HG03135 (cell line): ENCODE results near the gene LKAAEAR1.

Source experiments
- ATAC-seq: cut with Tn5 transposase; IDR thresholded peaks from one replicate; pipeline ENCODE4 v1.9.1; 2021; ENCODE audit warnings: mild to moderate bottlenecking, moderate library complexity; ENCODE audit not compliant: unreplicated experiment

Gene LKAAEAR1

DNA sequence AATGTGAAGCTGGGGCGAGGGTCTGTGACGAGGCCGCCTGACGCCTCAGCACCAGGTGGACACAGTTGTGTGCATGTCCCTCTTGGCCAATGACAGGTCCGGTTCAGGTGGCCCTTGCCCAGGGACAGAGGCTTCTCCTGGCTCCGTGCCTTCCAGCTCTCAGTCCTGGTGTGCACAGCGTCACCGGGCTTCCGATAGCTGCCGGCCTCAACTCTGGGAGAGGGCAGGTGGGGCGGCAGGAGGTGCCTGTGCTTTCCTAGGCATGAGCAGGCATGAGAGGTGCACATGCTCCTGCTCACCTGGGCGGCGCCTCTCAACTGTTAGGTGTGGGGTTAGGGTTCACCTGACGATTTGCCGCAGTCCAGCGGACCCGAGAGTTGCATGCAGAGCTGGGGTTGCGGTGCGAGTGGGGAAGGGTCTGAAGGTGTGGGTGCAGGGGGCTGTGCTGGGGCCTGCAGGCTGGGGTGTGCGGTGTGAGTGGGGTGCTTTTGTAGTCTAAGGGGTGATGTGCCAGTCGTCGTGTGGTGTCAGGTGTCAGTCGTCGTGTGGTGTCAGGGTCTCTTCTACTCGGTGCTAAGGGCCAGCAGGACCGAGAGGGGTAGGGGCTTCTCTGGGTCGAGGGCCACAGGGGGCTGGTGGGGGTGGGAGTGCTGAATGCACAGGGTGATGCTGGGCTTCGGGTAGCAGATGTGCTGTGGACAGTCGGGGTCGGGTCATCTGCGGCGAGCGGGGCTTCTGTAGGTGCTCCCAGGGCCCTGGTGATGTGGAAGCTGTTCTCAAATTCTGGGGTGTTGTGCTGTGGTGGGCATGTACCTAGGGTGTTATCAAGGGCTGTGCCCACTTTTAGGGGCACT, 31.0 kb downstream of the LKAAEAR1 start:
- ATAC-seq: no peak

DNA sequence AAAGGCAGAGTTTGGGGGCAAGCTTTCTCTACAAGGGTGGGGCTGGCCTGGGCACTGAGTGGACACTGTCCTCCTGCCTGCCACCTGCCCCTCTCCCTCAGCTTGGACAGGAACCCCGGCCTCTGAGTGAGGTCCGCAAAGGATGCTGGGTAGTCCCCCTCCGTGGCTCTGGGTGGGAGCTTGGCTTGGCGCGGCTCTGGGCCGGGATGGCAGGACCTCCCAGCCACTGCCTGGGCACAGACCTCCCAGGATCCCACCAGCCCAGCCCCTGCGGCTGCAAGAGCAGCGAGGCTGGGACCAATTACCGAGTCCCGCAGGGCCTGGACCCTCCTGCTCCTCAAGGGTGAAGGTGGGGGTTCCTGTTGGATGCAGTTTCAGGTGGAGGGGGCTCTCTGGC, 31.9 kb downstream of the LKAAEAR1 start:
- ATAC-seq: no peak

DNA sequence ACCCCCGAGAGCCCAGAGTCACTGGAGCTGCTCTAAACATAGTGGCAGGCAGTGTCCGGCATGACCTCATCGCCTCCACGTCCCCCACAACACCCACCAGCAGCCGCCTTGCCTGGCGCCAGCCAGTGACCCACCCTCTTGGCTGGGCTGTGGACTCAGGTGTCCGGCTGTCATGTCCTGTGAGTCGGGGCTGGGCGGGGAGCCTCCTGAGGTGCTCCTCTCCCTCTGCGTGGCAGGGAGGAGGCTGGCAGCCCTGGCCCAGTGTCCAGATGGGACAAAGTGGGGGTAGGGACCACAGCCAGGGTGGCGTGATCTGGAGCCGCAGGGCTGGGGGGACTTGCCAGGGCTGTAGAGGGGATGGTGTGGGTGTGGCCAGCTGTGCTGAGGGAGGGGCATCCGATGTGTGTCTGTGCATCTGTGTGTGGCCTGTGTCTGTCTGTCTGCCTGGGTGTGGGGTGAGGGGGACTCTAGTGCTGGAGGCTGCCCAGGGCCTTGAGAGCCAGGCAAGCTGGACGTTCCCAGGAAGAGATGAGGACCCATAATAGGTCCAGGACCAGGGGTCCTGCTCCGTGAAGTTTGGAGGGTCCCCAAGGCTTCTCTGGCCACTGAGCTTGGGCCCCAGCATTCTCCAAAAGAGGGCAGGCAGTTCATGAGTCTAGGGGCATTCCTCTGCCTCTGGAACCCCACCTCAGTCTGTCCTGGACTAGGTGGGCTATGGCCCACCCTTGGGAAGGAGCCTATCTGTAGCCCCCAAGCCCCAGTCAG, 32.5 kb downstream of the LKAAEAR1 start:
- ATAC-seq: no peak

DNA sequence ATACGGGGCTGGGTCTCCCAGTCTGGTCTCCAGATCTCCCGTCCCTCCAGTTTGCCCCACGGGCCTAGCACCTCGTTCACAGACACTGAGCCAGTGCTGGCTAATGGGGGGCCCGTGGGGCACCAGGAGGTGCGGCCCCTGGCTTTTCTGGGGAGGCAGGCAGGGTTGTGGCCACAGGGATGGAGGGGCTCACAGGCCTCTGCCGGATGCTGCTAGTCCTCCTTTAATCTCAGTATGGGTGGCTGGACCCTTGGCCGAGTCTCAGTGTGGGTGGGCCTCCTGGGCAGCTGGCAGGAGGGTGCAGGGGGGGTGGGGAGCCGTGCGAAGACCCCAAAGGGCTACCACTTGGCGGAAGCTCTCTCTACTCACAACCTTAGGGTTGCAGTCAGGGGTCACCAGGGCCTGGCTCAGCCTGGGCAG, 33.2 kb downstream of the LKAAEAR1 start:
- ATAC-seq: no peak

DNA sequence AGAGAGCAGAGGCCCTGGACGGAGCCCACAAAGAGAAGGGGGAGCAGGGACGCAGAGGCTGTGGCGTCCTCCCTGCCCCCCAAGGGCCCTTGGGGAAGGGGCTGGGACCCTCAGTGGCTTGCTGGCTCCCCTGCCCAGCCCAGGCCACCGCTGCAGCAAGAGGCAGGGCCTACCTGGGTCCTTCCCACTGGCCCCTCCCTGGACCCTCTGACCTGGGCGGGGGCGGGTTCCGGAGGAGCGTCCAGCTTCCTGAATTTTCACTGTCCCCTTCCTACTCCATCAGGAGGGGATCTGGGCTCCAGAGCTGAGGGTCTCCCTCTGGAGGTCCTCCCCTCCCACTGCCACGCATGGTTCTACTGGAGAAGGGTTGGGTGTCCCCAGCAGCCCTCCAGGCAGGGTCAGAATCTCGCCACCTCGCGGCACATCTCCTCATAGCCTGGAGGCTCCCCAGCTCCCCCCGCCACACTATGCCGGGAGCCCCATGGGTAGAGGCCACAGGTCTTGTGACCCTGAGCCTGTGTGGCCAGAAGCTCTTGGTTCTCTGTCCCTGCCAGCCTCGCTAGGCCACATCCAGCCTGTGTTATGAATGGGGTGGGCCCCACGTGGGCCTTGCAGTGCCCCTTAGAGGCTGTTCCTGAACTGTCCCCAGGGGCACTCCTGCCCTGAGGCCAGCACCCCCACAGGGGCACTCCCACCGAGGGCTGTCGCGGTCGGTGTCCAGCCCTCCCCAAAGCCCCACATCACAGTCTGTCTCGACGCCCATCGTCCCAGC, 33.8 kb downstream of the LKAAEAR1 start:
- no peak for ATAC-seq

DNA sequence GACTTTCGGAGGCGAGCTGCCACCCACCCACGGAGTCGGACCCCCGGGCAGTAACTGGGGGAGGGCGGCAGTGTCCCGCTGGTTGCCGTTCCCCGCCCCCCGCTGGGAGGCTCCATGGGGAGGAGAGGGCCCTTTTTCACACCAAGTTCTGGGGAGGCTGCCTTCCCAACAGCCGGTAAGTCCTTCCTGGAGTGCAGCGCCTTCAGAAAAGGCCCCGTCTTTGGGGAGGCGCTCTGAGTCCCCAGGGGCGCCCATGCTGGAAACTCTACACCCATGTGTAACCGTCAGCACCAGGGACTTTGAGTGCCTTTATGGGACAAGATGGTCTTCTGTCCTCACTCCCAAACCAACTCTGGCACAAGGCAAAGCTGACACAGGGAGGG, 34.3 kb downstream of the LKAAEAR1 start:
- no peak for ATAC-seq

DNA sequence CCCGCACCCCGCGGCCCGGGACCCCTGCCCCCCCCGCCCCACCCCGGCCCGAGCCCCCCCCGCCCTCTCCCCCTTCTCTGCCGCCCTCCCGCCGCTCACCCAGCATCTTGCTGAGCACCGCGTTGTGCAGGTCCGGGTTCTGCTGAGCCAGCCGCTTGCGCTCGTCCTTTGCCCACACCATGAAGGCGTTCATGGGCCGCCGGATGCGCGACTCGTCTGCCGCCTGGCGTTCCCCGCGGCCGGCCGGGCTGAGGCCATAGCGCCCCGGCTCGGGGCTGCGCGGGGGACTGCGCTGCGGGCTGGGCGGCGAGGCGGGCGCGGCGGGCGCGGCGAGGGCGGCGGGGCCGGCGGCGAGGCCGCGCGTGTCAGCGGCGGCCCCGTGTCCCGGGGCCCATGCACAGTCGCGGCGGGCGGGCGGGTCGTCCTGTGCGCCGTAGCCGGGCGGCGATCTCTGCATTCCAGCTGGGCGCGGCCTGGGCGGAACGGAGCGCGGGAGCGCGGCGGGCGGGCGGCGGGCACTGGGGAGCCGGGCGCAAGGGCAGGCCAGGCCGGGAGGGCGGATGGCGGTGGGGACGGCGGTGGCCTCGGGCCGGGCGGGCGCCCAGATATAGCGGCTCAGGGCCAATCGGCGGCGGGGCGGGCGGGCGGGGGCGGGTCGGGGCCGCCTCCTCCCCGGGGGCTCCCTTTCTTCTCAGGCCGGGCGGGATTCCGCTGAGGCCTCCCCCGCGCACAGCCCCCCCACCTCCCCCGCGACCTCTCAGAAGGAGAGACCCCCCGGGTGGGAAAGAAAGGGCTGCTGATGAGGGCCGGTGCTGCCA, 34.9 kb downstream of the LKAAEAR1 start, which contains the start of gene SOX18:
TSS of gene SOX18 (minus strand) at position 580 of the 818 bp plus-strand sequence. CDS start at position 457, 123 bp downstream.
- no peak for ATAC-seq

DNA sequence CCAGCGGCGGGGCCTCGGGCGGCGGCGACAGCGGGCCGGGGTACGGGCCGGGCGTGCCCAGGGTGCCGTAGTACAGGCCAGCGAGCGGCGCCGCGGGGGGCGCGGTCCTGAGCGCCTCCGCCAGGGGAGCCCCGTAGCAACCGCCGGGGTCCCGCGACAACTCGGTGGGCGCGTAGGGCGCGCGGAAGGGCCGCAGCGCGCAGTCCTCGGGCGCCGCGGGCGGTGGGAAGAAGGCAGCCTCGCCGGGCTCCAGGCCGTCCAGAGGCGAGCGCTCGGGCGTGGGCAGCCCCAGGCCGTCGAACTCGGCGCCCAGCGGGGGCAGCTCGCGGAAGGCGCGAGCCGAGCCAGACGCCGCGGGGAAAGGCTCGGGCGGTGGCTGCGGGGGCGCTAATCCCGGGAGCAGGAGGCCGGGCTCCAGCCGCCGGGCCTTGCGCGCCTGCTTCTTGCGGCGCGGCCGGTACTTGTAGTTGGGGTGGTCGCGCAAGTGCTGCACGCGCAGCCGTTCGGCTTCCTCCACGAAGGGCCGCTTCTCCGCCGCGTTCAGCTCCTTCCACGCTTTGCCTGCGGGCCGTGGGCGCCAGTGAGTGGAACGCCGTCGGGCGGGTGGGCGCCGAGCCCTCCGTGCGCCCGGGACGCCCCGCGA, 35.7 kb downstream of the LKAAEAR1 start:
- ATAC-seq: no peak

DNA sequence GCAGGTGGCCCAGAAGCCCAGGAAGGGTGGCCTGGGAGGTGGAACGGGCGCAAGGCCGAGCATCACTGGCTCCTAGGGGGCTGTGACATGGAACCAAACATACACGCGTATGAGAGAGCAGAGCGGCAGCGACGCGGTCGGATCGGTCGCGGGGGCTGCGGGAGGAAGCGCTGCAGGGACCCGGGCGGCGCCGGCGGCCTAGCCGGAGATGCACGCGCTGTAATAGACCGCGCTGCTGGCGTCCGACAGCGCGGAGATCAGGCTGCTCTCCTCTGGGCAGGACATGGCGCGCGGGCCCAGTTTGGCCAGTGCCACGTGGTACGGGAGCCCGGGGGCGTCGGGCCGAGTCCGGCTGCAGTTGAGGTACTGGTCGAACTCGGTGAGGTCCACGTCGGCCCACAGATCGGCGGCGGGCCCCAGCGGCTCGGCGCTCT, 36.2 kb downstream of the LKAAEAR1 start:
- ATAC-seq: no peak

DNA sequence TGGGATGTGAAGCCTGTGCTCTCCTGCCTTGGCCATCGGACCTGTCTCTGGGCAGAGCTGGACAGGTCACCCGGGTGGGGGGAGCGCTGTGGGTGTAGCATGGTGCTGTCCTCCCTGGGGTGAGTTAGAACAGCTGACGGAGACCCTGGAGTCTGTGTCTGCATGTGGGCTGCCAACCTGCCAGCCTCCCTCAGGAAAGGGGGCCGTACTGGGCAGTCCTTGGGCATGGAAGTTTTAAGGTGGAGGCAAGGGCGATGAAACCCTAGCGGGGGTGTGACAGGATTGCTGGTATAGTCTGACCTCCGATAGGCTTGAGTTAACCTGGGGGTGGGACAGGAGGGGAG, 37.2 kb downstream of the LKAAEAR1 start:
- ATAC-seq: no peak

DNA sequence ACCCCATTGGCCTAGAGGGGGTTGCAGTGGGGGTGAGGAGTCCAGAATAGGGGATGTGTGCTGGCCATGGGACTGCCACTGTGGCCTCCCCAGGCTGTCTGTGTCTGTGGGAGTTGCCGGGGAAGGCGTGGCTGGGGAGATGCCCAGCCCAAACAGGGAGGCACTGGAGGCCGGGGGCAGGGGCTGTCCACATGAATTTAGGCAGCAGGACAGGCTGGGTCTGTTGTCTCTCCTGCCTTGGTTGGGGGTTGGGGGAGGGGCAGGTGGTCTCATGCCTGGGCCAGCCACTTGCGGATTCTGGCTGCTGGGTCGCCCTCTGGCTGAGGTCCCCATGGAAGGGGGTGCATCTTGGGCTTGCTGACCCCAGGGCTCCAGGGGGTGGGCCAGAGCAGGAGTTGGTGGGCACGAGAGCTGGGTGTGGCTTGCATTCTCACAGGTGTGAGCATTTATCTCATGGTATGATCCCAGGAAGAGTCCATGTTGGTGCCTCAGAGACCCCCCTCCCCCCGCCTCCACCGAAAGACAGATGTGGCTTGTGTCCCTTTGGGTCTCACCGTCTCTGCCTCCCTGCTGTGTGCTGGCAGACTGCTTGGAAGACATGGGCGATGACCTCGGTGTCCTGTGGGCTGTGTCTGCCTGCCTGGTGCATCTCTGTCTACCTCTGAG, 38.7 kb downstream of the LKAAEAR1 start:
- no peak for ATAC-seq

DNA sequence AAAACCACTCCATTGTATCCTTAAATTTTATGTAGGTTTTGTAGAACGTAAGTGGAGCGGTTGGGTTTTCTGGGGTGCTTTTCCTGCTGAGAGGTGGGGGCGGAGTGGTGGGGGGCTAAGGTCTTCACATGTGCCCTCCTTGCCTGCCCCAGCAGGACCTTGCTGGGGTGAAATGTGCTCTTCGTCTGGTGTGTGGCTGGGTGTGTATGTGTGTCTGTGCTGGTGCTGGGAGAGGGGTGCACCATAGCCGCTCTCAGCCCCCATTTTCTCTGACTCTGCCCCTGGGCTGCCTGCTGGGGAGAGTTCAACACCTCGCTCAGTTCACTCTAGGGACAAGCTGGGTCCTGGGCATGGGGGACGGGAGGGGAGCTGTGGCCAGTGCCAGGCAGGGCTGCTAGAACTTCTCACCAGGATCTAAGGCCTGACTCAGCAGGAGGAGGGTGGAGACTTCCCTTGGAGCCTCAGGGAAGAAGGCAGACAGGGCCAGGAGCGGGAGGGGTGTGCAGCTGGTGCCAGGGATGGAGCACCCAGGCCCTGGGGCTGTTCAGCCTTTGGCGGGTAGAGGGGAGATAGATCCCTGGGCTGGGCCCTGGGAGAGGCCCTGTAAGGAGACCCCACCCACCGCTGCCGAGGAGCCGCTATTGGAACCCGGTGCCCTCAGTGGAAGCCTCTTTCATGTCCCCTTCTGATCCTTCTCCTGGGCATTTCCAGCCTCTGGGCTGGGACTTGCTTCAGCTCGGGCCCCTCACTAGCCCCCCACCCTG, 39.5 kb downstream of the LKAAEAR1 start:
- ATAC-seq: no peak

DNA sequence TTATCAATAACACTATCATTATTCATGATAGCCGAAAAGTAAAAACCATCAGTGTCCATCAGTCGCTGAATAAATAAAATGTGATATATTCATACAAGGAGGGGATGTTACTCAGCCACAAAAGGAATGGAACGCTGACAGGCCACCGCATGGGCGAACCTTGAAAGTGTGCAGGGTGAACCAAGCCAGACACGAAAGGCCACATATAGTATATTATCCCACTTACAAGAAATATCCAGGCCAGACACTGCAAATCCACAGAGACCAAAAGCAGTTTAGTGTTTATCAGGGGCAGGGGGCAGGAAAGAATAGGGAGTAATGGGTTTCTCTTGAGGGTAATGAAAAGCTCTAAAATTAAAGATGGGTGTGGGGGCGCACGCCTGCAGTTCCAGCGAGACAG, 40.4 kb downstream of the LKAAEAR1 start:
- ATAC-seq: no peak

DNA sequence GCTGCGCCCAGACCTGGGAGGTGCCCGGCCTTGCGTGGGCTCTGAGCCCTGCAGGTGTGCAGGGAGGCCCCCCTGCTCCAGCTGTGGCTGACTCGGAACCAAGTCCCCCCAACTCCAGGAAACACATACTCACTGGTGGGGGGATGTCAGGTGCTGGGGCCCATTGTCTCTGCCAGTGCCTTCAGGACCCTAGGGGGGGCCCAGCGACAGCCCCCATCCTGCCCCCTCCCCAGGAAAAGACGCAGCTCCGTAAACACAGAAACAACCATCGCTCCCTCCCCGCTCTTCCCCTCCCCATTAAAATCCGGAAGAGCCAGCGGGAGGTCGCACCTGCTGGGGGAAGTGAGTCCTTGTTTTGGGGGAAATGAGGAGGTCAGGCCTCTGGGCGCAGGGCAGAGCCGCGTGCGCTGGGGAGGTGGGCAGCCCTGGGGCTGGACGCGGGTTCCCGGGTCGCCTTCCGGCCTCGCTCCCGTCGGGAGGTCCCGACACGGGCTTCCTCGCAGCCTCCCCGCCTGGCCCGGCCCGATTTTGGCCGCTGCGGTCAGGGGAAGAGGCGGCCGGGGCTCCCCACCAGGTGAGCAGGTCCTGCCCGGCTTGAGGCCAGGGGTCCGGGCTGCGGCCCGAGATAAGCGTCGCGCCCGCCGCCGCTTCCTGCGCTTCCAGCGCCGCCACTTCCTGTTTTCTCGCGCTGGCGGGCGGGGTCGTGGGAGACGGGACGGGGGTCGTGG, 42.0 kb downstream of the LKAAEAR1 start:
- no peak for ATAC-seq

DNA sequence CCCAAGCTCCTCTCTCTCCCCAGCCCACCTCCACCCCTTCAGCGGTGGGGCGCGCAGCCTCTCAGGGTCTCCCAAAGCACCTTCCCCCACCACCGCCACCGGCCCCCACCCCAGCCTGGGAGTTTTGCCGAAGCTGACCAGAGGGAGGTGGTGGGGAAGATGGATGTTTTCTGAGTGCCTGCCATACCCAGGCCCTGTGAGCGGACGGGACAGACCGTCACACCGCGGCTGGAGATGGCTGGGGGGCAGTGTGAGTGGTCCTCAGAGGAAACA, 42.5 kb downstream of the LKAAEAR1 start:
- no peak for ATAC-seq

DNA sequence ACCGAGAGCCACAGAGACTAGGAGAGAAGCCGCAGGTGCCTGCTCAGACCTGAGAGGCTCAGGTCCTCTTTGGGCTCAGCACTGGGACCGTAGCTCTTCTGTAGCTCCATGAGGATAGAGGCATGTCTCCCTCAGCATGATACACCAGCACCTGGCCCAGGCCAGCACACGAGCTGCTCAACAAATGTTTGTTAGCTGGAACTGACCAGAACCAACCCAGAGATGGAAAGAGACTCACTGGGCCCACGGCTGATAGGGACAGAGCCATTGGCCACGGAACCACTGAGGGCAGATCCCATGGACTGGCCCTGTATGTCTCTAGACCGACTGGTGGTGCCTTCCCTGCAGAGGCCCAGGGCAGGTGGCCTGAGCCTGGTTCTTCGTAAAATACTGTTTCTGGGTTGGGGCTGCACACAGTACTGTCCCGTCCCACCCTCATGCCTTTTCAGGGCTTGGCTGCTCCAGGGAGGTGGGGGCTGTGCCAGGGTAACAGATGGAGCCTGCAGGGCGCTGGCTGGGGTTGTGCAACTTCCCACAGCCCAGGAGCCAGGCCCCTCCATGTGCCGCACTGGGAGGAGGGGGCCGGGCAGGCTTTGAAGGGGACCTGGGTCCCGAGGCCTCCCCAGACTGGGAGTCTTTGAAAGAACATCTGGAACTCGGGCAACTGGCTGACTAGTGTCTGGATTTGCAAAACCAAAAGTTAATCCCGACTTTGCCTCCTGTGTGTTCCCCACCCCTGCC, 43.0 kb downstream of the LKAAEAR1 start:
- no peak for ATAC-seq

DNA sequence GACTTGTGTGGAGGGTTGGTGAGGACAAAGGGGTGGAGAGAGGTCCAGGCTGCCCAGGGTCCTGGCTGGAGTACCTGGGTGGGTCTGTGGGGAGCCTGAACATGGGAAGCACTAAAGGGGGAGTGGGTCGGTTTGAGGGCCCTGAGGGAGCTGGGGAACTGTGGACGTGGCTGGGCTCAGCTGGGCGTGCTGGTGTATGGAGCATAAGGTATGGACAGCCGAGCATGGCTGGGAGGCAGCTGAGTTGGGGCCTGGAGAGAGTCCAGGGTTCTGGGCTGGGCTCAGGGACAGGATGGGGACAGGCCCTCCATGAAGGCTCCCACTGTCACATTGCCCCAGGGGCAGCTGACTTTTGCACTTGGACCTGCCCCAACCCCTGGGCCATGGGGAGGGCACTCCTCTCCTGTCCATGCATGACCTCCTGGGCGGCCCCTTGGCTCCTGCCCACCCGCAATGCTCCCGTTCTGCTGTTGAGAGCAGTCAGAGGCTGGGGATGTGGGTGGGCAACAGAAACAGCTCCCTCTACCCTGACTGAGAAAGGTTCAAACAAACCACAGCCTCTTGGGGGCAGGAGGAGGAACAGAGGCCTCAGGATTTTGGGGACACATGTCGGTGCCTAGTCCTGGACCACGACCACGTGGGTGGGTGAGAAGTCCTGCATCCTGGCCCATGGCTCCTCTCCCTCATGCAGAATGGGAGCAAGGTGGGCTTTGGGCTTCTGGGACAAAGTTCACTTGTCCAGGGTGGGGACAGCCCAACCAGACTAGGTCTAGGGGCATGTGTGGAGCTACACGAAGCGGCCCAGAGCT, 43.8 kb downstream of the LKAAEAR1 start:
- ATAC-seq: no peak
